IMR-90 (cell line): ENCODE measurements around the gene PALM. TPM values are rescaled to one million over a fixed set of nuclear protein-coding genes. Genes with fewer than 3 reads are reported as not detected.

ENCODE experiments used
- ATAC-seq: fragments of 200-7000 bp; cut with Tn5 transposase; 2 replicates; pipeline ENCODE4 v1.9.1; 2020; ENCODE audit warnings: low read depth, mild to moderate bottlenecking, moderate library complexity
- BruUV-seq: library from RNA; stranded (reverse); fragments of 400-500 nt; replicated peaks from 2 replicates; lab custom pipeline; 2021; lab: Mats Ljungman, UMichigan
- CTCF ChIA-PET: fragments of 300-600 bp; formaldehyde crosslinking; extraction: SDS; loops from one replicate; lab custom pipeline; 2021; ENCODE audit warnings: antibody characterized with exemption; lab: Yijun Ruan, JAX
- POLR2A ChIA-PET: fragments of 300-600 bp; sonication (Branson Sonifier 250); formaldehyde crosslinking; loops from one replicate; lab custom pipeline; 2022; ENCODE audit warnings: antibody characterized with exemption; ENCODE audit not compliant: unreplicated experiment; lab: Charles Lee
- DNase-seq: peaks from one replicate; pipeline ENCODE4 v3.0.0; 2013
- H2AFZ ChIP-seq: replicated peaks from 2 replicates; pipeline ENCODE3; 2013; ENCODE audit warnings: low read length, mild to moderate bottlenecking; ENCODE audit not compliant: poor library complexity
- H2AK5ac ChIP-seq: 2 replicates; pipeline ENCODE4 v1.6.1; 2013; ENCODE audit warnings: low read depth, low read length, inconsistent platforms
- H2AK9ac ChIP-seq: replicated peaks from 2 replicates; pipeline ENCODE3; 2013; ENCODE audit warnings: mild to moderate bottlenecking, low read depth, low read length, moderate library complexity; ENCODE audit not compliant: poor library complexity
- H2BK120ac ChIP-seq: 2 replicates; pipeline ENCODE4 v1.6.1; 2013; ENCODE audit warnings: low read depth, low read length, inconsistent platforms
- H2BK15ac ChIP-seq: 3 replicates; pipeline ENCODE4 v1.6.1; 2013; ENCODE audit warnings: low read depth, low read length, inconsistent platforms
- H2BK20ac ChIP-seq: 2 replicates; pipeline ENCODE4 v1.6.1; 2013; ENCODE audit warnings: low read depth, mild to moderate bottlenecking, inconsistent platforms, low read length, moderate library complexity
- H2BK5ac ChIP-seq: 2 replicates; pipeline ENCODE4 v1.6.1; 2013; ENCODE audit warnings: mild to moderate bottlenecking, low read depth, low read length, inconsistent platforms; ENCODE audit not compliant: poor library complexity, severe bottlenecking
- H3K14ac ChIP-seq: replicated peaks from 2 replicates; pipeline ENCODE4 v1.6.1; 2013; ENCODE audit warnings: low read depth, low read length, inconsistent platforms
- H3K18ac ChIP-seq: 2 replicates; pipeline ENCODE4 v1.6.1; 2013; ENCODE audit warnings: low read depth, low read length, control low read depth
- H3K23ac ChIP-seq: 2 replicates; pipeline ENCODE4 v1.6.1; 2013; ENCODE audit warnings: low read depth, low read length, inconsistent platforms
- H3K27ac ChIP-seq: 2 replicates; pipeline ENCODE4 v1.5.1; 2013; ENCODE audit warnings: mild to moderate bottlenecking, control low read depth, low read length; ENCODE audit not compliant: insufficient read depth
- H3K27me3 ChIP-seq: 2 replicates; pipeline ENCODE4 v1.6.1; 2013; ENCODE audit warnings: low read length; ENCODE audit not compliant: control insufficient read depth, insufficient read depth
- H3K36me3 ChIP-seq: 2 replicates; pipeline ENCODE4 v1.6.1; 2013; ENCODE audit warnings: low read length, mixed read lengths; ENCODE audit not compliant: control insufficient read depth, insufficient read depth
- H3K4ac ChIP-seq: 2 replicates; pipeline ENCODE4 v1.6.1; 2013; ENCODE audit warnings: low read depth, low read length, inconsistent platforms
- H3K4me1 ChIP-seq: 2 replicates; pipeline ENCODE4 v1.6.1; 2013; ENCODE audit warnings: low read length, mixed read lengths; ENCODE audit not compliant: control insufficient read depth, insufficient read depth
- H3K4me2 ChIP-seq: 2 replicates; pipeline ENCODE4 v1.6.1; 2013; ENCODE audit warnings: low read depth, mild to moderate bottlenecking, control low read depth, low read length, moderate library complexity
- H3K4me3 ChIP-seq: 2 replicates; pipeline ENCODE4 v1.5.1; 2013; ENCODE audit warnings: low read depth, mild to moderate bottlenecking, control low read depth, low read length, moderate library complexity; ENCODE audit not compliant: insufficient read depth
- H3K56ac ChIP-seq: 2 replicates; pipeline ENCODE4 v1.6.1; 2013; ENCODE audit warnings: low read length, inconsistent platforms; ENCODE audit not compliant: insufficient read depth; ENCODE audit errors: extremely low read depth
- H3K79me1 ChIP-seq, 2 experiments: 2 replicates each; pipeline ENCODE4 v1.6.1; 2013; ENCODE audit warnings: low read length in 2 of 2, inconsistent platforms in 1 of 2, low read depth in 1 of 2
- H3K9ac ChIP-seq: 2 replicates; pipeline ENCODE4 v1.6.1; 2013; ENCODE audit warnings: low read depth, low read length, control low read depth
- H3K9me1 ChIP-seq: 2 replicates; pipeline ENCODE4 v1.6.1; 2013; ENCODE audit warnings: low read length, inconsistent platforms; ENCODE audit not compliant: insufficient read depth
- H3K9me3 ChIP-seq: 2 replicates; pipeline ENCODE4 v1.6.1; 2013; ENCODE audit warnings: low read length; ENCODE audit not compliant: control insufficient read depth, insufficient read depth
- H4K20me1 ChIP-seq: 2 replicates; pipeline ENCODE4 v1.6.1; 2013; ENCODE audit warnings: low read length, inconsistent platforms; ENCODE audit not compliant: insufficient read depth
- H4K5ac ChIP-seq: 2 replicates; pipeline ENCODE4 v1.6.1; 2013; ENCODE audit warnings: mild to moderate bottlenecking, low read depth, low read length, control low read depth
- H4K8ac ChIP-seq, 2 experiments: 2 replicates each; pipeline ENCODE4 v1.6.1; 2013; ENCODE audit warnings: low read depth in 2 of 2, low read length in 2 of 2, control low read depth in 1 of 2, inconsistent platforms in 1 of 2
- H4K91ac ChIP-seq: 2 replicates; pipeline ENCODE4 v1.6.1; 2013; ENCODE audit warnings: low read depth, low read length, inconsistent platforms; ENCODE audit not compliant: insufficient read depth
- BHLHE40 ChIP-seq: fragments of 150-350 bp; IDR thresholded peaks from 2 replicates; pipeline ENCODE4 v1.6.1; 2016; ENCODE audit warnings: mild to moderate bottlenecking, low read depth, low read length
- CEBPB ChIP-seq: IDR thresholded peaks from 2 replicates; pipeline ENCODE4 v1.6.1; 2012; ENCODE audit warnings: low read depth, low read length, improper control_type of control experiment
- CHD1 ChIP-seq: IDR thresholded peaks from 2 replicates; pipeline ENCODE4 v1.6.1; 2012; ENCODE audit warnings: low read depth, low read length, improper control_type of control experiment
- CTCF ChIP-seq: conservative IDR thresholded peaks from 2 replicates; pipeline ENCODE4 v1.5.1; 2012; ENCODE audit warnings: mild to moderate bottlenecking, low read depth, low read length, improper control_type of control experiment
- ELK1 ChIP-seq: fragments of 150-350 bp; IDR thresholded peaks from 2 replicates; pipeline ENCODE4 v1.6.1; 2016; ENCODE audit warnings: low read depth, mild to moderate bottlenecking, low read length, moderate library complexity, borderline replicate concordance
- FOS ChIP-seq: fragments of 150-350 bp; IDR thresholded peaks from 2 replicates; pipeline ENCODE4 v1.6.1; 2016; ENCODE audit warnings: low read depth, low read length
- MAFK ChIP-seq: IDR thresholded peaks from 2 replicates; pipeline ENCODE4 v1.6.1; 2012; ENCODE audit warnings: low read depth, low read length, improper control_type of control experiment
- MAZ ChIP-seq: IDR thresholded peaks from 2 replicates; pipeline ENCODE4 v1.6.1; 2012; ENCODE audit warnings: low read depth, mild to moderate bottlenecking, low read length, improper control_type of control experiment, moderate library complexity, borderline replicate concordance
- MXI1 ChIP-seq: IDR thresholded peaks from 2 replicates; pipeline ENCODE4 v1.6.1; 2012; ENCODE audit warnings: low read depth, mild to moderate bottlenecking, low read length, moderate library complexity, borderline replicate concordance
- NFE2L2 ChIP-seq: fragments of 150-350 bp; IDR thresholded peaks from 2 replicates; pipeline ENCODE4 v1.6.1; 2016; ENCODE audit warnings: low read depth, mild to moderate bottlenecking, low read length
- POLR2A ChIP-seq: IDR thresholded peaks from 2 replicates; pipeline ENCODE4 v1.6.1; 2012; ENCODE audit warnings: mild to moderate bottlenecking, low read depth, low read length
- RAD21 ChIP-seq: IDR thresholded peaks from 2 replicates; pipeline ENCODE4 v1.6.1; 2012; ENCODE audit warnings: low read length, improper control_type of control experiment
- RFX5 ChIP-seq: IDR thresholded peaks from 2 replicates; pipeline ENCODE4 v1.8.0; 2012; ENCODE audit warnings: low read depth, mild to moderate bottlenecking, low read length, moderate library complexity
- SMC3 ChIP-seq: fragments of 150-350 bp; IDR thresholded peaks from 2 replicates; pipeline ENCODE4 v1.6.1; 2016; ENCODE audit warnings: low read depth, mild to moderate bottlenecking, antibody characterized with exemption, low read length, moderate library complexity
- USF2 ChIP-seq: fragments of 150-350 bp; IDR thresholded peaks from 2 replicates; pipeline ENCODE4 v1.6.1; 2017; ENCODE audit warnings: mild to moderate bottlenecking, antibody characterized with exemption, low read length, low read depth
- WGBS, 2 experiments: methylation state at CpG; one replicate each; pipeline versions ENCODE4 v1.1.5 to v1.1.7; 2013; ENCODE audit warnings: missing lambda C conversion rate in 2 of 2; ENCODE audit not compliant: insufficient read length in 1 of 2; ENCODE audit errors: extremely low coverage in 2 of 2; 5-methylcytosine and 5-hydroxymethylcytosine counted together
- dilution Hi-C: fragments of 300-500 bp; cut with HindIII; formaldehyde crosslinking; loops from one replicate; pipeline ENCODE4 v1.14.3; 2018; ENCODE audit warnings: low sequenced_read_pairs; ENCODE audit not compliant: unreplicated experiment
- in situ Hi-C: fragments of 300-500 bp; cut with MboI; formaldehyde crosslinking; loops from 3 replicates; pipeline ENCODE4 v1.14.3; 2019; ENCODE audit warnings: low sequenced_read_pairs, inconsistent platforms, mixed read lengths
- intact Hi-C: fragments of 100-400 bp; cut with micrococcal nuclease; formaldehyde crosslinking; loops from 2 replicates; pipeline ENCODE4 v1.10.0; 2022
- polyA plus RNA-seq, 3 experiments: library from polyadenylated mRNA; depleted of rRNA; stranded (reverse); fragments of >200 nt; gene quantifications; 2 replicates each; pipeline ENCODE4 v1.2.3, GENCODE V29; 2012; ENCODE audit warnings: low replicate concordance in 1 of 3
- total RNA-seq: library from RNA; depleted of rRNA; stranded (reverse); fragments of >200 nt; gene quantifications from 2 replicates; pipeline ENCODE4 v1.2.3, GENCODE V29; 2012

The PALM gene
- total and polyA plus RNA-seq, 2 of the 4 experiments (the other 2 are of a cell fraction) = 2.2 to 7.4 TPM

GRCh38 chr19:784541-784940, 75.8 kb downstream of the PALM start:
- no peak overlapping the region for H2BK15ac ChIP-seq
- dilution Hi-C loops = no loop called here
- DNase-seq = no peak
- H4K8ac ChIP-seq = no peak overlapping the region
- ChIA-PET POLR2A (interaction anchor here (0.6 kb wide), 1 partner anchor 35 kb away, joined by 3 read pairs; no protein-coding TSS in a partner anchor), CTCF (no interaction called here)
- no peaks in the 10 kb centered on the region for H3K27me3 ChIP-seq
- no peak overlapping the region for H3K4me3 ChIP-seq
- no TSS peak for BruUV-seq
- no peaks in the 10 kb centered on the region for H3K36me3 ChIP-seq
- intact Hi-C loops = no loop called here
- H4K5ac ChIP-seq = no peak overlapping the region
- H2BK5ac ChIP-seq = no peak overlapping the region
- peak overlapping the region; percentile 78 for H2AK5ac ChIP-seq
- H3K4me2 ChIP-seq = no peak overlapping the region
- no peak overlapping the region for H4K91ac ChIP-seq
- H3K79me1 ChIP-seq = peaks cover 2 to 34% of the 10 kb centered on the region in 2 experiments; a peak in 2 of 4 replicates
- H2BK20ac ChIP-seq = peak overlapping the region; percentile 80; the same call in 1 of the 2 replicates
- no peaks in the 10 kb centered on the region for H3K9me3 ChIP-seq
- H2AFZ ChIP-seq = peak overlapping the region; percentile 23
- H3K4ac ChIP-seq = peak overlapping the region; percentile 43; the same call in 1 of the 2 replicates
- ATAC-seq = no peak
- H2AK9ac ChIP-seq = no peak overlapping the region
- H3K56ac ChIP-seq = no peak overlapping the region
- no peak overlapping the region for H3K27ac ChIP-seq
- TF ChIP-seq CEBPB (no peak), RAD21 (no peak), NFE2L2 (no peak), RFX5 (no peak), MAFK (no peak), POLR2A (no peak), USF2 (no peak), CTCF (no peak), MXI1 (no peak), FOS (no peak), MAZ (no peak), ELK1 (no peak), SMC3 (no peak), CHD1 (no peak), BHLHE40 (no peak)
- H3K9me1 ChIP-seq = peaks cover 11% of the 10 kb centered on the region
- in situ Hi-C loops = no loop called here
- no peak overlapping the region for H3K14ac ChIP-seq
- WGBS, 2 experiments = 88% methylated on average over 7 of the region's 13 CpGs; no CpG with 5 or more reads in 1 of the 2 experiments
- 0 out of 2 replicates have a peak overlapping the region, but pooled peaks have one; percentile 32 for H2BK120ac ChIP-seq
- peaks cover 15% of the 10 kb centered on the region for H3K4me1 ChIP-seq
- H3K9ac ChIP-seq = no peak overlapping the region
- no peak overlapping the region for H3K18ac ChIP-seq
- H4K20me1 ChIP-seq = no peaks in the 10 kb centered on the region
- no peak overlapping the region; the same call in 1 of the 2 replicates for H3K23ac ChIP-seq
